Transverse colon (tissue), 4 donors: ENCODE data around the gene SLC7A1.

Experiments used
- EP300 ChIP-seq: sonication (generic); formaldehyde crosslinking; IDR thresholded peaks from one replicate; pipeline ENCODE4 v1.6.1; 2017; ENCODE audit warnings: antibody characterized with exemption, low read depth
- POLR2A ChIP-seq: fragments of 450-650 bp; IDR thresholded peaks from one replicate; pipeline ENCODE4 v1.6.1; 2016; ENCODE audit warnings: antibody characterized with exemption, mild to moderate bottlenecking, moderate library complexity
- POLR2AphosphoS5 ChIP-seq, 3 donors: sonication (generic); formaldehyde crosslinking; IDR thresholded peaks; one replicate each; pipeline ENCODE4 v1.6.1; 2016; ENCODE audit warnings: antibody characterized with exemption in 3 of 3
- TF ChIP-seq, protein P1 (sequence below), 5 experiments: fragments of 200-600 bp in 3 of 5; fragments of 450-650 bp in 2 of 5; sonication (generic) in 3 of 5; IDR thresholded peaks; 1 replicate in 2 of 5; 2 replicates in 3 of 5; pipeline ENCODE4 v1.5.1; 2016 to 2017; ENCODE audit warnings: antibody characterized with exemption in 5 of 5, inconsistent platforms in 3 of 5, mild to moderate bottlenecking in 2 of 5, moderate library complexity in 1 of 5

- TF ChIP-seq POLR2A (no peak), EP300 (no peak), POLR2AphosphoS5 (IDR thresholded peaks at IDR 0.05) (no peak)
- TF ChIP-seq, protein P1, sequence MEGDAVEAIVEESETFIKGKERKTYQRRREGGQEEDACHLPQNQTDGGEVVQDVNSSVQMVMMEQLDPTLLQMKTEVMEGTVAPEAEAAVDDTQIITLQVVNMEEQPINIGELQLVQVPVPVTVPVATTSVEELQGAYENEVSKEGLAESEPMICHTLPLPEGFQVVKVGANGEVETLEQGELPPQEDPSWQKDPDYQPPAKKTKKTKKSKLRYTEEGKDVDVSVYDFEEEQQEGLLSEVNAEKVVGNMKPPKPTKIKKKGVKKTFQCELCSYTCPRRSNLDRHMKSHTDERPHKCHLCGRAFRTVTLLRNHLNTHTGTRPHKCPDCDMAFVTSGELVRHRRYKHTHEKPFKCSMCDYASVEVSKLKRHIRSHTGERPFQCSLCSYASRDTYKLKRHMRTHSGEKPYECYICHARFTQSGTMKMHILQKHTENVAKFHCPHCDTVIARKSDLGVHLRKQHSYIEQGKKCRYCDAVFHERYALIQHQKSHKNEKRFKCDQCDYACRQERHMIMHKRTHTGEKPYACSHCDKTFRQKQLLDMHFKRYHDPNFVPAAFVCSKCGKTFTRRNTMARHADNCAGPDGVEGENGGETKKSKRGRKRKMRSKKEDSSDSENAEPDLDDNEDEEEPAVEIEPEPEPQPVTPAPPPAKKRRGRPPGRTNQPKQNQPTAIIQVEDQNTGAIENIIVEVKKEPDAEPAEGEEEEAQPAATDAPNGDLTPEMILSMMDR (IDR thresholded peaks at IDR 0.05), result no peak
These were observed 74.8 kb downstream of the SLC7A1 start for GRCh38 chr13:29520671-29521070.
